Neural progenitor cell (in vitro differentiated cells): ENCODE measurements around the gene KATNIP. TPM values are rescaled to one million over a fixed set of nuclear protein-coding genes. Genes with fewer than 3 reads are reported as not detected.

Source experiments
- DNase-seq: peaks from one replicate; pipeline ENCODE4 v3.0.0-alpha.2; 2016; ENCODE audit warnings: low spot score
- H2AFZ ChIP-seq: fragments of 200-600 bp; sonication (generic); replicated peaks from 2 replicates; pipeline ENCODE4 v1.6.1; 2016; ENCODE audit warnings: antibody characterized with exemption
- H3F3A ChIP-seq: fragments of 200-600 bp; sonication (generic); 2 replicates; pipeline ENCODE4 v1.6.1; 2016; ENCODE audit warnings: antibody characterized with exemption, low read depth
- H3K27ac ChIP-seq: fragments of 200-600 bp; sonication (generic); 2 replicates; pipeline ENCODE4 v1.5.1; 2016; ENCODE audit warnings: mild to moderate bottlenecking
- H3K27me3 ChIP-seq: fragments of 200-600 bp; sonication (generic); 2 replicates; pipeline ENCODE4 v1.6.1; 2016; ENCODE audit warnings: mild to moderate bottlenecking, moderate library complexity
- H3K36me3 ChIP-seq: fragments of 200-600 bp; sonication (generic); 2 replicates; pipeline ENCODE4 v1.5.1; 2016
- H3K4me1 ChIP-seq: fragments of 200-600 bp; sonication (generic); 2 replicates; pipeline ENCODE4 v1.6.1; 2016; ENCODE audit warnings: mixed run types
- H3K4me2 ChIP-seq: fragments of 200-600 bp; sonication (generic); 2 replicates; pipeline ENCODE4 v1.6.1; 2016
- H3K4me3 ChIP-seq: fragments of 200-600 bp; sonication (generic); 2 replicates; pipeline ENCODE4 v1.5.1; 2016
- H3K79me2 ChIP-seq: fragments of 200-600 bp; sonication (generic); 2 replicates; pipeline ENCODE4 v1.6.1; 2016; ENCODE audit warnings: low read depth
- H3K9ac ChIP-seq: fragments of 200-600 bp; sonication (generic); 2 replicates; pipeline ENCODE4 v1.6.1; 2016
- H3K9me3 ChIP-seq: fragments of 200-600 bp; sonication (generic); 2 replicates; pipeline ENCODE4 v1.5.1; 2016; ENCODE audit warnings: low read depth
- H4K20me1 ChIP-seq: fragments of 200-600 bp; sonication (generic); 2 replicates; pipeline ENCODE4 v1.6.1; 2016; ENCODE audit warnings: low read depth
- H3K27ac Mint-ChIP-seq: 3 replicates; pipeline ENCODE4 v1.8.0; 2021; ENCODE audit warnings: mixed read lengths
- H3K27me3 Mint-ChIP-seq: 2 replicates; pipeline ENCODE4 v1.8.0; 2022; ENCODE audit warnings: low read depth, mild to moderate bottlenecking, inconsistent platforms, moderate library complexity, mixed read lengths; ENCODE audit not compliant: insufficient read depth
- H3K36me3 Mint-ChIP-seq: 3 replicates; pipeline ENCODE4 v1.8.0; 2021; ENCODE audit warnings: mixed read lengths
- H3K4me1 Mint-ChIP-seq: 3 replicates; pipeline ENCODE4 v1.8.0; 2021; ENCODE audit warnings: mixed read lengths
- H3K4me3 Mint-ChIP-seq: 3 replicates; pipeline ENCODE4 v1.8.0; 2021; ENCODE audit warnings: mild to moderate bottlenecking, moderate library complexity, mixed read lengths
- H3K9me3 Mint-ChIP-seq: 3 replicates; pipeline ENCODE4 v1.8.0; 2020; ENCODE audit warnings: mixed read lengths
- EZH2 ChIP-seq: fragments of 200-600 bp; sonication (generic); IDR thresholded peaks from 2 replicates; pipeline ENCODE4 v1.6.1; 2017; ENCODE audit warnings: antibody characterized with exemption, mild to moderate bottlenecking, moderate library complexity
- EZH2phosphoT487 ChIP-seq: fragments of 200-600 bp; sonication (generic); IDR thresholded peaks from 2 replicates; pipeline ENCODE4 v1.6.1; 2017; ENCODE audit warnings: antibody characterized with exemption
- total RNA-seq: library from RNA; depleted of rRNA; stranded (reverse); fragments of >200 nt; gene quantifications from 2 replicates; pipeline ENCODE4 v1.2.3, GENCODE V29; 2015; ENCODE audit warnings: low replicate concordance
- TF ChIP-seq, protein P1 (sequence below): fragments of 200-600 bp; sonication (generic); IDR thresholded peaks from 2 replicates; pipeline ENCODE4 v1.5.1; 2017; ENCODE audit warnings: antibody characterized with exemption, mild to moderate bottlenecking

KATNIP gene
- total RNA-seq, 1 donor from 2014 or later, result 10.0 TPM

- Mint-ChIP-seq H3K4me1 (no peaks in the 10 kb centered on the region), H3K36me3 (peaks cover 43% of the 10 kb centered on the region), H3K9me3 (no peaks in the 10 kb centered on the region), H3K27ac (no peak overlapping the region), H3K4me3 (no peak overlapping the region), H3K27me3 (peaks cover 2% of the 10 kb centered on the region)
- Histone ChIP-seq H3K36me3 (no peaks in the 10 kb centered on the region), H3K4me2 (no peak overlapping the region), H3K9me3 (no peaks in the 10 kb centered on the region), H3K4me1 (no peaks in the 10 kb centered on the region), H3K27me3 (no peaks in the 10 kb centered on the region), H3K4me3 (no peak overlapping the region), H3K79me2 (no peaks in the 10 kb centered on the region), H3K9ac (no peak overlapping the region), H3F3A (no peaks in the 10 kb centered on the region), H4K20me1 (peaks cover 7% of the 10 kb centered on the region), H2AFZ (no peak overlapping the region), H3K27ac (no peak overlapping the region)
- DNase-seq, result no peak
- TF ChIP-seq, protein P1, sequence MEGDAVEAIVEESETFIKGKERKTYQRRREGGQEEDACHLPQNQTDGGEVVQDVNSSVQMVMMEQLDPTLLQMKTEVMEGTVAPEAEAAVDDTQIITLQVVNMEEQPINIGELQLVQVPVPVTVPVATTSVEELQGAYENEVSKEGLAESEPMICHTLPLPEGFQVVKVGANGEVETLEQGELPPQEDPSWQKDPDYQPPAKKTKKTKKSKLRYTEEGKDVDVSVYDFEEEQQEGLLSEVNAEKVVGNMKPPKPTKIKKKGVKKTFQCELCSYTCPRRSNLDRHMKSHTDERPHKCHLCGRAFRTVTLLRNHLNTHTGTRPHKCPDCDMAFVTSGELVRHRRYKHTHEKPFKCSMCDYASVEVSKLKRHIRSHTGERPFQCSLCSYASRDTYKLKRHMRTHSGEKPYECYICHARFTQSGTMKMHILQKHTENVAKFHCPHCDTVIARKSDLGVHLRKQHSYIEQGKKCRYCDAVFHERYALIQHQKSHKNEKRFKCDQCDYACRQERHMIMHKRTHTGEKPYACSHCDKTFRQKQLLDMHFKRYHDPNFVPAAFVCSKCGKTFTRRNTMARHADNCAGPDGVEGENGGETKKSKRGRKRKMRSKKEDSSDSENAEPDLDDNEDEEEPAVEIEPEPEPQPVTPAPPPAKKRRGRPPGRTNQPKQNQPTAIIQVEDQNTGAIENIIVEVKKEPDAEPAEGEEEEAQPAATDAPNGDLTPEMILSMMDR, result no peak
- no peak for TF ChIP-seq EZH2
- TF ChIP-seq EZH2phosphoT487, result no peak
Observed at GRCh38 chr16:27529962-27530361, 20.0 kb upstream of the KATNIP start.

DNA sequence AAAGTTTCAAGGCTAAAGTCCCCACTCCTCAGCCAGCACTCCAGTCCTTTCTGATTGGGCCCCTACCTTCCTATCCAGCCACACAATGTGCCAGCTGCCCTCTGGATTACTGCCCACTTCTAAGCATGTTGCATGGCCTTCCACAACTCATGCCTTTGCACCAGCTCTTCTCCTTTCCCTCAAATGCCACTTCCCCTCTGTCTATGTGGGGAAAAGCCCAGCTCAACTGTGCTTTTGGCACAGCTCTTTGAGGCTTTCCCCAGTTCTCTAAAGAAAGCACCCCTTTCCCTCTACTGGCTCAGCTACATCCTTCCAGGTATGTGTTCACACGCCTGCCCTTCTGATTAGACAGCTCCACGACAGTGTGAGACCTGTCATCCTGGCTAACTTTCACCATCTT is 18.8 kb upstream of the KATNIP start:
- peaks cover 46% of the 10 kb centered on the region for H3K36me3 Mint-ChIP-seq
- H3K27me3 Mint-ChIP-seq, result peaks cover 2% of the 10 kb centered on the region
- Histone ChIP-seq H4K20me1 (peaks cover 7% of the 10 kb centered on the region), H3K9me3 (no peaks in the 10 kb centered on the region), H3K4me2 (no peak overlapping the region), H3F3A (no peaks in the 10 kb centered on the region), H3K4me1 (no peaks in the 10 kb centered on the region), H3K4me3 (no peak overlapping the region), H3K79me2 (no peaks in the 10 kb centered on the region), H3K9ac (no peak overlapping the region), H3K36me3 (no peaks in the 10 kb centered on the region), H3K27ac (no peak overlapping the region), H2AFZ (no peak overlapping the region), H3K27me3 (no peaks in the 10 kb centered on the region)
- no peaks in the 10 kb centered on the region for H3K4me1 Mint-ChIP-seq
- no peak for DNase-seq
- H3K9me3 Mint-ChIP-seq, result no peaks in the 10 kb centered on the region
- peak overlapping the region; percentile 15 for H3K27ac Mint-ChIP-seq
- TF ChIP-seq, protein P1, result no peak
- TF ChIP-seq EZH2 (no peak), EZH2phosphoT487 (no peak)
- no peak overlapping the region for H3K4me3 Mint-ChIP-seq

- H3F3A ChIP-seq, result no peaks in the 10 kb centered on the region
- H3K4me1 ChIP-seq, result no peaks in the 10 kb centered on the region
- no peaks in the 10 kb centered on the region for H3K4me1 Mint-ChIP-seq
- DNase-seq, result no peak
- H3K79me2 ChIP-seq, result no peaks in the 10 kb centered on the region
- no peaks in the 10 kb centered on the region for H3K9me3 Mint-ChIP-seq
- no peak overlapping the region for H3K4me3 Mint-ChIP-seq
- H3K27ac Mint-ChIP-seq, result no peak overlapping the region
- no peak overlapping the region for H2AFZ ChIP-seq
- no peak overlapping the region for H3K27ac ChIP-seq
- H4K20me1 ChIP-seq, result peaks cover 7% of the 10 kb centered on the region
- peaks cover 2% of the 10 kb centered on the region for H3K27me3 Mint-ChIP-seq
- no peak overlapping the region for H3K9ac ChIP-seq
- H3K27me3 ChIP-seq, result no peaks in the 10 kb centered on the region
- H3K36me3 Mint-ChIP-seq, result peaks cover 45% of the 10 kb centered on the region
- no peak overlapping the region for H3K4me2 ChIP-seq
- H3K4me3 ChIP-seq, result no peak overlapping the region
- TF ChIP-seq EZH2phosphoT487 (no peak), EZH2 (no peak)
- TF ChIP-seq, protein P1, result no peak
- H3K36me3 ChIP-seq, result peaks cover 3% of the 10 kb centered on the region
- H3K9me3 ChIP-seq, result no peaks in the 10 kb centered on the region
Observed at GRCh38 chr16:27531826-27532800, 17.8 kb upstream of the KATNIP start.
